GM18870 (cell line): ENCODE results near the gene NHLH1.

Experiments used
- ATAC-seq: cut with Tn5 transposase; IDR thresholded peaks from one replicate; pipeline ENCODE4 v1.9.1; 2021; ENCODE audit warnings: moderate library complexity; ENCODE audit not compliant: unreplicated experiment

NHLH1 gene

DNA sequence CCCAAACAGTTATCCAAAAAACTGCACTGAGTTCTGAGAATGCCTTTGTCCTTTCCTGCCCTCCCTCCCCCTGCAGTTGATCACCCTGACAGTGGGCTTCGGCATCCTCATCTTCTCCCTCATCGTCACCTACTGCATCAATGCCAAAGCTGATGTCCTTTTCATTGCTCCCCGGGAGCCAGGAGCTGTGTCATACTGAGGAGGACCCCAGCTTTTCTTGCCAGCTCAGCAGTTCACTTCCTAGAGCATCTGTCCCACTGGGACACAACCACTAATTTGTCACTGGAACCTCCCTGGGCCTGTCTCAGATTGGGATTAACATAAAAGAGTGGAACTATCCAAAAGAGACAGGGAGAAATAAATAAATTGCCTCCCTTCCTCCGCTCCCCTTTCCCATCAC lies 8.8 kb upstream of the NHLH1 start:
- no peak for ATAC-seq

DNA sequence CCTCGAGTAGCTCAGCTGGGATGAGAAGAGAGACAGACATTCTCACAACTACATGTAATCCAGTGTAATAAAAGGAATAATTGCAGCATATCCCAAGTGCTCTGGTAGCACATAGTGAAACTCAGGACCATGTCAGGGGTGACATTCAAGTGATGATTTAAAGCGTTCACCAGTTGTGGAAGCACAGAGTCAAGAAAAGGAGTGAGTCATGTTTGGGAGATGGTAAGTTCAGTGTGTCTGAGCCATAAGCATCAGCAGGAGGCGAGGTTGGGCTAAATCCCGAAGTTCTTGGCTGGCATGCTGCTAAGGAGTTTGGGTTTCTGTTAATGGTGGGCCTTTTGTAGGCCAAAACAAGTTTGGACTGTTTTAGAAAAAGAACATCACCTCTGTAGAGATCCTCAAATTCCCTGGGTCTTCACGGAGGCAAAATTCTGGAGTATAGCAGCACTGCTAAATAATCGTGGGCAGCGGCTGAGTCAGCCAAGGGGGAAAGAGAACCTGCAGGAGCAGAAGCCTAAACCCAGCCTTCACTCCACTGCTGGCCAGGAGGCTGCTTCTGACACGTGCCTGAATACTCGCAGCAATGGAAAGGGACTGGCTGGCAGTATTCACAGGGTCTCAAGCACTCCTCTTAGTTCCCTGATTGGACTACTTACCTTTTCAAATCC lies 7.2 kb upstream of the NHLH1 start:
- no peak for ATAC-seq

DNA sequence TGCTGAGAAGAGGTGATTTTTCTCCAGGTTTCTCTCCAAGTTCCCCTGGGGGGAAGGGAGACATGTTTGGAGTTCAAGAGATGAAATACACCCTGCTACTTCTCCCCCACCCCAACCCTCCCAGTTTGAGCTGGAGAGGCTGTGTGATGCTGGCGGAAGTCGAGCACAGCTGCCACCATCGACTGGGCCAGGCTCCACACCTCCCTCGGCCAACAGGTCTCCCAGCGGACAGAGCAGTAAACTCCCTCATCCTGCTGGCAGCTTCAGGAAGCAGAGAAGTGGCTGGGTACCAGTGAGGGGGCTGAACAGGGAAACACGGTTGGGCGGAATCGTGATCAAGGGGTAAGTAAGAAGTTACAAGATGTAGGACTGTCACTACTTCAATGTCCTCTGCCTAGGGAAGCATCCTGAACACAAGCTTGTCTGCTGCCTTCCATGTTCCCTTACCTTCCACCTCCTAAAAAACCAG lies 6.6 kb upstream of the NHLH1 start:
- no peak for ATAC-seq

DNA sequence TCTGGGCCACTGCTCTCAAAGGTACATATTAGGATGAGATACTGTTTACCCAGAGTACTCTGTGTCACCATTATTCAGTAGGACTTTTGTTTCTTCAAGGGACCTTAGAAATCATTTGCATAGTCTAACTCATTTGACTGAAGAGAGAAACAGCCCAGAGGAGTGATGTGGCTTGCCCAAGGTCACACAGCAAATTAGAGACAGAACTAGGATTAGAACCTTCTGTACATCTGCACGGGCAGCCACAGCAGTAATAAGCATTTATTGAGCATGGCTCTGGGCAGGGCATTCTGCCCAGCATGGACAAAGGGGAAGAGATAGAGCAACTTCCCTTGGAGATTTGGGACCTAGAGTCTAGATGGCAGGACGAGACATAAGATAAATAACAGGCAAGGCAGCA lies 5.7 kb upstream of the NHLH1 start:
- no peak for ATAC-seq

DNA sequence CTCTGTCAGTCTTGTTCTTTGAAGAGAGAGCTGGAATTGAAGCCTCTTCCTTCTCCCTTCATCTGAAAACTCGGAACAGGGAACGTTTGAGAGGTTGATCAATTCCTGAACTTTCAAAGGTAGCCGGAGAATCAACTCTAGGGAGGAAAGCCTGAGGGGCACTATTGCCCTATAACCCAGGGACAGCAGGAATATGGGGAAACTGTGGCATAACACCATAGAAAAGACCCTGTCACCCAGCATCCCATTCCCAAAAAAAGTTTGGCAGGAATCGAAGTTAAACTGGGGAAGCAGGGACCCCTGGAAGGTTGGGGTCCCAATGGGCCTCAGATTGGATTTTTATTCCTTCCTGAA lies 5.1 kb upstream of the NHLH1 start:
- ATAC-seq = no peak

DNA sequence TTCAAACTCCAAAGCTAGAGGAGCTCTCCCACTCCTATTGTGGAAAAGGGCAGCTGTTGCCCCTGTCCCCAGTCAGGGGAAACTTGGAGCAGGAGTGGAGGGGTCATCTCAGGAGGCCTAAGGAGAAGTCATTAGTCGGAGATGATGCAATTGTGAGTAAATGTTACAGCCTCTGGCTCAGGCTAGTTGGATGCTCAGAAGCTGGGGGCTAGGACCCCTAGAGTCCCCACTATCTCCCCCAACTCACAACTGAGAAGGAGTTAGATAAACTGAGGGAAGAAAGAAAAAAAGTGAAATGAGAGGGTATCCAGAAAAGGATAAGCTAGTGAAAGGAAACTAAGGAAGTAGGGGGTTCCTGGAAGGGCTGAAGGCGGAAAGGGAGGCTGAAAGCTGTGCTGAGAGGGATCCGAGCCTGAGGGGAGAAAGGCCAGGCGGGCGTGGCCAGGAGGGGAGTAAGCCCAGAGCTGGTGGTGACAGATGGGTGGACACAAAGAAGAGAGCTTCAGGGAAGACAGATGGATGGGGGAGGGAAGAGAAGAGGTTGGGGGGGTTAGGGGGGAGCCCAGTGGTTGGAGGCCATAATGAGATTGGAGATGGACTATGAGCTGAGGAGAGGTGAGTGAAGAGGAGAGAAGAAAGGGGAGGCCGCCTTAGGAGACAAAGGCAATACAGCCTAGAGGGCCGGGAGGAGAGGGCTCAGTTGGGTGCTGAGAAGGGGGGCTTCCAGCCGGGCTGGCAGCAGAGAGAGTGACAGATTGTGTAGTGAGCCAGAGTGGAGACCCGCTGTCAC lies 4.5 kb upstream of the NHLH1 start:
- ATAC-seq = no peak

DNA sequence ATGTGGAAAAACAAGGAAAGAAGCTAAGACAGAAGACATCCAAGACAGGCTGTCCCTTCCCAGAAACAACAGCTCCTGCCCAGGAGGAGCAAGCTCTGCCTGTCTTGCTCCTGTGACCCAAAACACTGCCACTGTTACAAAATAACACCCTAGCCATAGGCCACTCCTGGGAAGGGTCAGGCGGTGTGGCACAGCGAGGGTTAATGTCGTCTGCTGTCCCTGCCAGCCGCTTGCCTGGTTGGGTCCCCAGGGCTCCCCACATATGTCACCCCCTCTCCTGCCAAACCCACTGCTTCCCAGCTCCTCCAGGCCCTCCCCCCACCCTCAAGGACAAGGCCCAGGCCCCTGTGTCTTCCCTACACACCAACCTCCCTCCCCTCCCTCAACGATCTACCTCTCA lies 3.9 kb upstream of the NHLH1 start:
- ATAC-seq = no peak

DNA sequence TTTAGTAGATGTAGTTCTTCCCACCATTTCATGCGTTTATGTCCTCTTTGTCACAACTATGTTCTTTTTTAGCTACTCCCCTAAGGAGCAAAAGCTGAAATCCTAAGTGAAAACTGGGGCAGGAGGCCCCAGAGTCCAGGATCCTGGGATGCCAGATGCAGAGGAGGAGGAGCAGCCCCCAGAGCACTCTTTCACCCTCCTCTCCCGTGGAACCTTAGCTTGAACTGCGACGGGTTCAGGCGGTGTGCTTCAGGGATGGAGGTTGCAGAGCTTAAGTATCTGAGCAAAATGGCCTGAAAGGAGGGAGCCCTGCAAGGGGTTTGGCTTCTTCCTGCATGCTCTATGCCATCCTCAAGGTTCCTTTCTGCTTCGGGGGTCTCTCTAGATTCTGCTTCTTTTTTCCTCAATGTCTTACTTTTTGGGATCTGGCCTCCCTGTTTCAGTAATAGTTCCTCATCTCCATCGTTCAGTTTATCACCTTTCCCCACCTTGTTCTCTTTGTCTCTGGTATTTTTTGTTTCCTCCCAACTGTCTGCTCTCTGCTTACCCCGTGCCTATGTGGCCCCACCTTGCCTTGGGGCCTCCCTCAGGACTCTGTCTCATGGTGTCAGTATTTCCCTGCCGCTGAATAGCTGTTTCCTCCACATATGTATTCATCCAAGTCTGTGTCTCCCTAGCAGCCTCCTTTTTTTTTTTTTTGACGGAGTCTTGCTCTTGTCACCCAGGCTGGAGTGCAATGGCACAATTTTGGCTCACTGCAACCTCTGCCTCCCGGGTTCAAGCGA lies 2.7 kb upstream of the NHLH1 start:
- no peak for ATAC-seq

DNA sequence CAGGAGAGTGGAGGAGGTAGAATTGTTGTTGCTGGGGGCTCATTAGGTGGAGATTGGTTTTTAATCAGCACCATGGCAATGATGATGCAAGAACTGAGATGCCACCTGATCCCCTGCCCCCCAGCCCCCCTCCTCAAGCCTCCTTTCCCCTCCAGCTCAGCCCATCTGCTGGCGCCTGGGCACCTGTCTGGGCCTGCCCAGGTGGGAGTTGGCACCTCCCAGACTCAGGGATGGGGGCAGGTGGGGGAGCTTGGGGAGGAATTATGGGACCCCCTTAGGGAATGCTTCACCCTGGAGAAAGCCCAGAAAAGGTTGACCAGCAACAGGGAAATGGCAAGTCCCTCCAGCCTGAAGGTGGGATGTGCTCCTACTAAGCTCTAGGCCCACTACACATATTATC lies 1.5 kb upstream of the NHLH1 start:
- ATAC-seq = no peak

DNA sequence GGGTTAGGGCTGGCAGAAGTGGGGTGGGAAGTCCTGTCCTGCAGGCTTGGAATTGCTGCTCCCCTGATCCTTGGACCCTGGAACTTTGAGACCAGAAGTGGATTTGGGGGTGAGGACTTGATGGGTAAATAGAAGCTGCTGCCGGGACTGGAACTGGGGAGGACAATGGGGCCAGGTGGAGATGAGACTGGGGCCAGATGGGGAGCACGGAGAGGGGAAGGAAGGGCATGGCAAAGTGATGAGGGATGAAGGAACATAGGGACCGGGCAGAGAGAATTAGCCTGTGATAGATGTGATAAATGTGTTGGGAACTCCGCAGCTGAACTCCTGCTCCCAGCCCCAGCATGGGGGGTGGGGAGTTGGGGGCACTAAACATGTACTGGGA lies 637 bp downstream of the NHLH1 start:
- no peak for ATAC-seq

DNA sequence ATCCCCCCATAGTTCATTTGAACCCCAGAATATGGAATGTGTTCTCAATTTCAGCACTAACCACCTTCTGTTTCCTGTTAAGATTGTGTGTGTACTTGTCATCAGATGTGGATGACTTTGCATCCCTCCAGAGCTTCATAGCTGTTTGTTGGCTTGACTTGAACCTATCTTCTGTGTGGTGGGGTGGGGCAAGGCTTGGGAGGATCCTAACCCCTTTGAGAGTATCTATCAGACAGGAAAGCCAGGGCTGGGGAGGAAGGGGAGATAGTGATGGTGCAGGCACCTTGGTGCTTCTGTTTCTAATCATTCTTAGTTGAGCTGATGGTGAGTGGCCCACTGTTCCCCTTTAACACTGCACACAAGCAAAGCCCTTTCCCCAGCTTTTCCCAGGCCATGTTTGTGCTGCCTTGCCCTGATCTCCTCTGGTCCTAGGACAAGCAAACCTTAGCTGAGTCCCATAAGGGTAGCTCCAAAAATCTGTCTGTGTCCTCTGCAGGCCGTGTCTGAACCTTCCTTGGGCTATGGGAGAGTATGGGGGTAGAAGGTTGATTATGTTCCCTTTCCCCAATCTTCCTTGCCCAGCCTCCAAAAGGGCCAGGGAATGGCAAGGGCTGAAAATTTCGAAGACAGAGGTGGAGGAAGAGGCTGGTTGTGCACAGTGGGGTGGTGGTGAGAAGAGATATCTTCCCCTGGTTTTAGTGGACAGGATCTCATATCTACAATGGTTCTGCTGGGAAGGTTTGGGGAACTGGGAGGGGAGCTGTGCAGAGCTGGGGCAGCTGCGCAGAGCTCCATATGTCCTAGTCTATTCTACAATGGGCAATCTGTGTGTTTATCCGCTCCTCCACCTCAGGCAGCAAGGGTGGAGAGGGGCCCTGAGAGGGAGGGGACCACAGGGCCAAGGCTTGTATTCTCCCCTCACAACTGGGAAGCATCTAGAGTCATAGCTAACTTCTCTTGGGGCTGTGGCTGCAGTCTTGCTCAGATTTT lies 1.4 kb downstream of the NHLH1 start:
- ATAC-seq = no peak

DNA sequence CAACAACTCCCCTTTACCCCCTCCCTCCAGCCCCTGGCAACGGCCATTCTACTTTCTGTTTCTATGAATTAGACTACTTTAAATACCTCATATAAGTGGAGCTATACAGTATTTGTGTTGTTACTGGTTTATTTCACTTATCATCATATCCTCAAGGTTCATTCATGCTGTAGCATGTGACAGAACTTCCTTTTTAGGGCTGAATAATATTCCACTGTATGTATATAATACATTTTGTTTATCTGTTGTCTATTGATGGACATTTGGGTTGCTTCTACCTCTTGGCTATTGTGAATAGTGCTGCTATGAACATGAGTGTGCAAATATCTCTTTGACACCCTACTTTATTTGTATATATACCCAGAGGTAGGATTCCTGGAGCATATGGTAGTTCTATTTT lies 2.2 kb downstream of the NHLH1 start:
- ATAC-seq = no peak

DNA sequence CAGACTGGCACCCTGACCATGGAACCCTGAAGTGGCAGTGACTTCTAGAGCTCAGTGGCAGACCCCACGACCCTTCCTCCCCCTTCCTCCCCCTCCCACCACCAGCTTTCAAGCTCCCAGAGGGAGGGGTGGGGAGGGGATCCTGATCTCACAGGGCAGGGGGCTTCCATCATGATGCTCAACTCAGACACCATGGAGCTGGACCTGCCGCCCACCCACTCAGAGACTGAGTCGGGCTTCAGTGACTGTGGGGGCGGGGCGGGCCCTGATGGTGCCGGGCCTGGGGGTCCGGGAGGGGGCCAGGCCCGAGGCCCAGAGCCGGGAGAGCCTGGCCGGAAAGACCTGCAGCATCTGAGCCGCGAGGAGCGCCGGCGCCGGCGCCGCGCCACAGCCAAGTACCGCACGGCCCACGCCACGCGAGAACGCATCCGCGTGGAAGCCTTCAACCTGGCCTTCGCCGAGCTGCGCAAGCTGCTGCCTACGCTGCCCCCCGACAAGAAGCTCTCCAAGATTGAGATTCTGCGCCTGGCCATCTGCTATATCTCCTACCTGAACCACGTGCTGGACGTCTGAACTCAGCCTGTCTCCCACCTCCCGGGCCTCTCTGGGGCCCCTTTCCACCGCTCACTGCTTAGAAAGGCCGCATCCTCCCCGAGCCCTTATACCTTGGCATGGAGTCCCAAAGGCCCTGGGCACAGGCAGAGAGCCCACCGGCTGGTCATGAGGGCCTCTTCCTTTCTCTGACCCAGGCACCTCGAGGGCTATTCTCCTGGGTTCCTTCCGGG lies 3.9 kb downstream of the NHLH1 start:
- ATAC-seq = no peak

DNA sequence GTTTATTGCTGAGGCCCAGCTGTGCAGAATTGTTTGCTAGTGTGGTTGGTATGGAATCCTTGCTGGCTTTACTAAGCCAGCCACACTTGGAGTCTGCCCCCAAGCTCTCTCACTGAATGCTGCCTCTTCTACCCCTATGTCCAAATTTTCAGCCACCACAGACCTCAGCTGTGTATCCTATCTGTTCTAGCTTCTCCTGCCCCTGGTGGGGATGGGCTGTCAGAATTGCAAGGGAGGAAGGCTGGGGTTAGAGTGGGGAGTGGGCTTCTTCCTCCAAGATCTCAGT lies 4.4 kb downstream of the NHLH1 start:
- ATAC-seq = no peak

DNA sequence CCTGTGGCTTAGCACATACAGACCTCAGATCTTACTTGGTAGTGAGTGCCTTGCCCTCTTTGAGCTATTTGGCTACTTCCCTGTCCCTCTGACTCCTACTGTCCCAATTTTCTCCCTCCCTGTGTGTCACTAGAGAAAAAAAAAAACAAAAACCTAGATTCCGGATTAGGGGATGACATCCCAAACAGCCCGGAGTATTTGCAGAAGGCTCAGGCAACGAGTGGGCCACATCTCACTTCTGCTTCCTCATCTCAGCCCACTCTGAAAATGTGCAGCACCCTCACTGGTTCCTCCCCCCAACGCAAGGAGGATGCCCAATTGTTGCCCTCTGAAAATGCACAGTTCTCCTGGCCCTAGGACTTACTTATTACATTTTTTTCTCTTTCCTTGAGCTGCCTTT lies 4.9 kb downstream of the NHLH1 start:
- no peak for ATAC-seq

DNA sequence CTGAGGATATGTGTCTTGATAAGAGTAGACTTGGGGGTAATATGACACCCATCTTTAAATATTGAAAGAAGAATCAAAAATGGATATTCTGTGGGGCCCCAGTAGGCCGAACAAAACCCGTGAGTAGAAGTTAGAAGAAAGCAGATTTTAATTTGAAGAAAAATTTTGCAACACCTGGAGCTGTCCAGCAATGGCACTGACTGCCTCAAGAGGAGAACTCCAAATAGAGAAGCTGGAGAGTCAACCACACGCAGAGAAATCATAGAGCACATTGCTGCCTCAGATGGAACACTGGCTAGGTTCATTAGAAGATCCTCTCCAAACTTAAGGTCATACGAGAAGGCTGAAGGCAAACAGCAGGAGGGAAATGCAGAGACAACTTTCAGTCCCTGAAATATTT lies 6.8 kb downstream of the NHLH1 start:
- ATAC-seq = no peak

DNA sequence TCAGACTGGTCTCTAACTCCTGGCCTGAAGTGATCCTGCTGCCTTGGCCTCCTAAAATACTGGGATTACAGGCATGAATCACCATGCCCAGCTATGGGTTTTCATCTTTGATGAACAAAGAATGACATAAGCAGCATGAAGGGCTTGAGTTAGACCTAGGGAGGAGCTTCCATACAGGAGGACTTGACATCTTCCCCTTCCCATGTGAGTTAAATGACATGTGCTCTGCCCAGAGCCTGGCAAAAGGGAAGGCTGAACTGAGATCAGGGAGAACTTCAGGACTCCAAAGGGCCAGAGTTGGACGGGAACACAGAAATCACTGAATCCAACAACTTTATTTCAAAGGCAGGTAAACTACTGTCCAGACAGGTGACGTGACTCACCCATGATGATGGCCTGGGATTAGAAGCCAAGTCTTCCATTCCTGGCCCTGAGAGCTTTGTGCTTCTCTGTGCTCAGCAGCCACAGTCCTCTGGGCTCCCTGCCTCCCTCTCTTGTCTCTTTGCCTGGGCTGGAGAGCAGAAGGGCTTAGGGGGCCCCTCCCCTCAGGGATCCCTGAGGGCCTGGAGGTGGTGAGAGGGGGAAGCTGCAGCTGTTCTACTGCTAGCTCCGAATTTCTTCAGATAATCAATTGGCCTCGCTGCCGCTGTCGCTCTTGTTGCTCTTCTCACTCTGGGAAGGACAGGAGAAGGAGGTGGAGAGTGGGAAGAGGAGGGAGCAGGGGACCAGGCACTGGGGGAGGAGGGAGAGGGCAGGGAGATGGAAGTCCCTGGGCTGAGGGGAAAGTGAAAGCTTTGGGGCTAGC lies 7.6 kb downstream of the NHLH1 start:
- no peak for ATAC-seq

DNA sequence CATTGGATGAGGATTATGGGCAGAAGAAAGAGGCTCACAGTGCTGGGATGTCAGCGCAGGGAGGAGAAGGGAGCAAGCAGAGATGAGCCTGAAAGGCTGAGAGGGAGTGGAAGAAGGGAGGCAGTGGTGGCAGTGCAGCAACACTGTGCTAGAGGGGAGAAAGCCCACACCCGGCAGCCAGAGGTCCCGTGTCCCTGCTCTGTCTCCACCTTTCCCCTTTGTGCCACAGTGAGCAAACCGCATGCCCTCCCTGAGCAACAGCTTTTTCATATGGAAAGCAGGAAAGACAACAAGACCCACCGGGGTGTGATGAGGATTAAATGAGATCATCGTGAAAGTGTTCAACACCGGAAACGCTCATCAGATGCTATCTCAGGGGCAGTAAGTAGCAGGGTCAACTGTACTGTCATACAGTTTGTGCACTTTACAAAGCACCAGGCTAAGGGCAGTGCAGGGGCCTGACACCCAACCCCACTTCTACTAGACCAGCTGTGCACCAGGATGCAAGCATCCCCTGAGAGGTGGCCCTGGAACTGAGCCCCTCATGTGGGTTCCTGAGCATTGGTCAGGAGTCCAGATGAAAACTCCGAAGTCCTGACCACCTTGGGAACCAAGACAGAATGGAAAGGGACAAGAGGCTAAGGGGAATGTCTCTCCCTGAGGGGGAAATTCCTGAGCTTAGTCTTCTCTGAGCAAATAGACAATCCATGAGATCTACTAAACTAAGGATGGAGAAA lies 9.1 kb downstream of the NHLH1 start:
- no peak for ATAC-seq
